Panc1 (cell line): ENCODE measurements around the gene RASGRP2. TPM values are rescaled to one million over a fixed set of nuclear protein-coding genes. Genes with fewer than 3 reads are reported as not detected.

Experiments used
- ATAC-seq: fragments of 200-7000 bp; cut with Tn5 transposase; 2 replicates; pipeline ENCODE4 v1.9.1; 2020; ENCODE audit warnings: mild to moderate bottlenecking, moderate library complexity
- BruUV-seq: library from RNA; stranded (reverse); fragments of 400-500 nt; replicated peaks from 2 replicates; lab custom pipeline; 2021; lab: Mats Ljungman, UMichigan
- CTCF ChIA-PET: fragments of 300-600 bp; sonication (Branson Sonifier 250); formaldehyde crosslinking; loops from one replicate; lab custom pipeline; 2022; ENCODE audit warnings: antibody characterized with exemption; lab: Charles Lee
- POLR2A ChIA-PET: fragments of 300-600 bp; sonication (Branson Sonifier 250); formaldehyde crosslinking; loops from one replicate; lab custom pipeline; 2022; ENCODE audit warnings: antibody characterized with exemption; lab: Charles Lee
- DNase-seq: peaks from one replicate; pipeline ENCODE4 v3.0.0-alpha.2; 2010; ENCODE audit warnings: low read depth, low spot score
- H3K27ac ChIP-seq: 2 replicates; pipeline ENCODE4 v1.5.1; 2011; ENCODE audit warnings: mild to moderate bottlenecking, low read length, inconsistent platforms
- H3K27me3 ChIP-seq: fragments of 200-500 bp; sonication (Bioruptor generic); 2 replicates; pipeline ENCODE4 v1.6.0; 2014; ENCODE audit warnings: low read length, inconsistent platforms; ENCODE audit not compliant: control insufficient read depth, insufficient read depth
- H3K36me3 ChIP-seq: fragments of 200-500 bp; sonication (Bioruptor generic); 2 replicates; pipeline ENCODE4 v1.5.1; 2014; ENCODE audit warnings: inconsistent platforms, mild to moderate bottlenecking, low read length, moderate library complexity; ENCODE audit not compliant: control insufficient read depth, insufficient read depth
- H3K4me1 ChIP-seq: 2 replicates; pipeline ENCODE4 v1.5.1; 2011; ENCODE audit warnings: inconsistent platforms, mild to moderate bottlenecking, low read length, moderate library complexity; ENCODE audit not compliant: control insufficient read depth, insufficient read depth
- H3K4me3 ChIP-seq, 2 experiments: 2 replicates each; pipeline ENCODE4 v1.5.1; 2011 to 2012; ENCODE audit warnings: low read depth in 2 of 2, low read length in 2 of 2, mild to moderate bottlenecking in 2 of 2, inconsistent platforms in 1 of 2, moderate library complexity in 1 of 2
- H3K9me3 ChIP-seq: fragments of 200-500 bp; sonication (Bioruptor generic); 2 replicates; pipeline ENCODE4 v1.5.1; 2014; ENCODE audit warnings: low read depth, mild to moderate bottlenecking, inconsistent platforms, low read length, moderate library complexity; ENCODE audit not compliant: control insufficient read depth, insufficient read depth
- CTCF ChIP-seq: fragments of 450-650 bp; IDR thresholded peaks from 2 replicates; pipeline ENCODE4 v1.5.1; 2017; ENCODE audit warnings: mild to moderate bottlenecking
- POLR2AphosphoS5 ChIP-seq: IDR thresholded peaks from 2 replicates; pipeline ENCODE4 v1.6.1; 2012; ENCODE audit warnings: mild to moderate bottlenecking, low read depth, low read length, moderate library complexity
- REST ChIP-seq, 2 experiments: IDR thresholded peaks; 2 replicates each; pipeline ENCODE4 v1.6.1; 2011 to 2012; ENCODE audit warnings: low read depth in 2 of 2, control low read depth in 1 of 2, low read length in 1 of 2, mild to moderate bottlenecking in 1 of 2, moderate library complexity in 1 of 2; ENCODE audit not compliant: insufficient read depth in 1 of 2
- SIN3A ChIP-seq: IDR thresholded peaks from 2 replicates; pipeline ENCODE4 v1.6.1; 2012; ENCODE audit warnings: low read depth, mild to moderate bottlenecking, low read length, moderate library complexity, borderline replicate concordance; ENCODE audit not compliant: insufficient read depth
- TCF7L2 ChIP-seq: IDR thresholded peaks from 2 replicates; pipeline ENCODE4 v1.6.1; 2011; ENCODE audit warnings: mild to moderate bottlenecking, low read depth, low read length, inconsistent platforms
- in situ Hi-C: cut with HindIII; loops from 2 replicates; pipeline ENCODE4 v1.10.0; 2016; ENCODE audit warnings: low sequenced_read_pairs, low pct_unique_long_range_greater_than_20kb
- intact Hi-C: fragments of 100-400 bp; cut with micrococcal nuclease; formaldehyde crosslinking; loops from one replicate; pipeline ENCODE4 v1.10.0; 2022; ENCODE audit not compliant: unreplicated experiment
- total RNA-seq: library from RNA; stranded (reverse); gene quantifications from one replicate; pipeline ENCODE4 v1.2.1, GENCODE V29; 2021; ENCODE audit not compliant: unreplicated experiment

The RASGRP2 gene
- total RNA-seq, 1 experiment from 2014 or later: 3.7 TPM

GRCh38 chr11:64755681-64756361, 11.9 kb upstream of the RASGRP2 start:
- ATAC-seq (no peak), DNase-seq (no peak)
- no peaks in the 10 kb centered on the region for H3K4me1 ChIP-seq
- no peak overlapping the region for H3K4me3 ChIP-seq
- no peaks in the 10 kb centered on the region for H3K9me3 ChIP-seq
- ChIA-PET CTCF (no interaction called here), POLR2A (no interaction called here)
- intact Hi-C loops: no loop called here
- TF ChIP-seq CTCF (no peak), TCF7L2 (no peak), REST (IDR thresholded peaks at IDR 0.05; ENCODE audit: insufficient read depth in 1 of 2, low read depth in 2 of 2, low read length in 1 of 2) (no peak)
- no peaks in the 10 kb centered on the region for H3K36me3 ChIP-seq
- in situ Hi-C loops: no loop called here
- no peaks in the 10 kb centered on the region for H3K27me3 ChIP-seq
- BruUV-seq: no TSS peak
- no peak overlapping the region for H3K27ac ChIP-seq

- POLR2A ChIA-PET: no interaction called here
- ATAC-seq: no peak
Measured at GRCh38 chr11:64754919-64755662, 11.1 kb upstream of the RASGRP2 start.

GRCh38 chr11:64754124-64754918, 10.4 kb upstream of the RASGRP2 start:
- H3K27me3 ChIP-seq: no peaks in the 10 kb centered on the region
- no peaks in the 10 kb centered on the region for H3K9me3 ChIP-seq
- no peaks in the 10 kb centered on the region for H3K36me3 ChIP-seq
- CTCF ChIA-PET: no interaction called here
- ATAC-seq (no peak), DNase-seq (no peak)
- no peak overlapping the region for H3K27ac ChIP-seq
- no peak for TF ChIP-seq CTCF
- no peak for TF ChIP-seq SIN3A
- TF ChIP-seq POLR2AphosphoS5: no peak
- TF ChIP-seq REST (IDR thresholded peaks at IDR 0.05; ENCODE audit: insufficient read depth in 1 of 2, low read depth in 2 of 2, low read length in 1 of 2): no peak
- no peak for TF ChIP-seq TCF7L2
- BruUV-seq: no TSS peak
- no peaks in the 10 kb centered on the region for H3K4me1 ChIP-seq
- in situ Hi-C loops: no loop called here
- H3K4me3 ChIP-seq: no peak overlapping the region
- intact Hi-C loops: no loop called here
- POLR2A ChIA-PET: no interaction called here

More at GRCh38 chr11:64754919-64755662, 11.1 kb upstream of the RASGRP2 start:
- Histone ChIP-seq H3K27me3 (no peaks in the 10 kb centered on the region), H3K4me3 (no peak overlapping the region), H3K36me3 (no peaks in the 10 kb centered on the region), H3K27ac (no peak overlapping the region), H3K4me1 (no peaks in the 10 kb centered on the region), H3K9me3 (no peaks in the 10 kb centered on the region)
- in situ Hi-C loops: no loop called here
- TF ChIP-seq POLR2AphosphoS5 (no peak), TCF7L2 (no peak)
- CTCF ChIA-PET: no interaction called here
- no peak for DNase-seq
- BruUV-seq: no TSS peak
- intact Hi-C loops: no loop called here
